Transverse colon (tissue), 4 donors: ENCODE measurements around the gene RIN3. TPM values are rescaled to one million over a fixed set of nuclear protein-coding genes. Genes with fewer than 3 reads are reported as not detected.

Source experiments
- DNase-seq: peaks from one replicate; pipeline ENCODE4 v3.0.0-alpha.2; 2019
- H3K27ac ChIP-seq, 4 donors: fragments of 200-600 bp; sonication (generic); 2 replicates each; pipeline ENCODE4 v1.5.1; 2016 to 2018; ENCODE audit warnings: inconsistent platforms in 4 of 4
- H3K27me3 ChIP-seq: fragments of 200-600 bp; sonication (generic); 2 replicates; pipeline ENCODE4 v1.5.1; 2017; ENCODE audit warnings: inconsistent platforms
- H3K36me3 ChIP-seq, 4 donors: fragments of 200-600 bp; sonication (generic); 2 replicates each; pipeline ENCODE4 v1.5.1; 2017 to 2019; ENCODE audit warnings: inconsistent platforms in 4 of 4
- H3K4me1 ChIP-seq, 4 donors: fragments of 200-600 bp; sonication (generic); 2 replicates each; pipeline ENCODE4 v1.5.1; 2017 to 2020; ENCODE audit warnings: inconsistent platforms in 4 of 4
- H3K4me3 ChIP-seq, 4 donors: fragments of 200-600 bp; sonication (generic); 1 replicate in 1 of 4; 2 replicates in 3 of 4; pipeline versions ENCODE4 v1.5.1 to v1.6.1; 2017 to 2019; ENCODE audit warnings: inconsistent platforms in 4 of 4
- H3K9me3 ChIP-seq, 2 donors: fragments of 200-600 bp; sonication (generic); 2 replicates each; pipeline ENCODE4 v1.5.1; 2017 to 2019; ENCODE audit warnings: inconsistent platforms in 2 of 2
- EP300 ChIP-seq: sonication (generic); formaldehyde crosslinking; IDR thresholded peaks from one replicate; pipeline ENCODE4 v1.6.1; 2017; ENCODE audit warnings: antibody characterized with exemption, low read depth
- POLR2A ChIP-seq: fragments of 450-650 bp; IDR thresholded peaks from one replicate; pipeline ENCODE4 v1.6.1; 2016; ENCODE audit warnings: antibody characterized with exemption, mild to moderate bottlenecking, moderate library complexity
- POLR2AphosphoS5 ChIP-seq, 3 donors: sonication (generic); formaldehyde crosslinking; IDR thresholded peaks; one replicate each; pipeline ENCODE4 v1.6.1; 2016; ENCODE audit warnings: antibody characterized with exemption in 3 of 3
- WGBS, 2 donors: methylation state at CpG; one replicate each; pipeline ENCODE4 v1.1.5; 2018; ENCODE audit warnings: low coverage in 1 of 2; 5-methylcytosine and 5-hydroxymethylcytosine counted together
- in situ Hi-C, 4 donors: fragments of 200-750 bp; cut with MboI; loops; one replicate each; pipeline versions ENCODE4 v1.15.0 to v1.15.1; 2017; ENCODE audit warnings: low sequenced_read_pairs in 3 of 4, low pct_ligation_motif_present in 1 of 4, low pct_unique_long_range_greater_than_20kb in 1 of 4
- intact Hi-C: fragments of 100-400 bp; cut with DNase I; formaldehyde crosslinking; loops from one replicate; pipeline ENCODE4 v1.15.1; 2023; ENCODE audit warnings: low total_unique reads
- total RNA-seq, 4 donors: library from RNA; depleted of rRNA; stranded (reverse); fragments of >200 nt; gene quantifications; one replicate each; pipeline ENCODE4 v1.1.0, GENCODE V29; 2016
- TF ChIP-seq, protein P1 (sequence below), 5 experiments: fragments of 200-600 bp in 3 of 5; fragments of 450-650 bp in 2 of 5; sonication (generic) in 3 of 5; IDR thresholded peaks; 1 replicate in 2 of 5; 2 replicates in 3 of 5; pipeline ENCODE4 v1.5.1; 2016 to 2017; ENCODE audit warnings: antibody characterized with exemption in 5 of 5, inconsistent platforms in 3 of 5, mild to moderate bottlenecking in 2 of 5, moderate library complexity in 1 of 5

RIN3 gene
- total RNA-seq, 4 donors from 2014 or later, result 16.2 to 24.3 (median 20.7) TPM

- Histone ChIP-seq H3K36me3 (peaks cover 0 to 14% (median 0%) of the 10 kb centered on the region in 4 donors), H3K27ac (no peak overlapping the region), H3K4me1 (peaks cover 17 to 38% (median 31%) of the 10 kb centered on the region in 4 donors), H3K27me3 (no peaks in the 10 kb centered on the region), H3K4me3 (no peak overlapping the region), H3K9me3 (no peaks in the 10 kb centered on the region)
- 79 to 85% methylated on average over 6 to 7 of the region's 7 CpGs for WGBS, 2 donors
- TF ChIP-seq POLR2A (no peak), EP300 (no peak), POLR2AphosphoS5 (IDR thresholded peaks at IDR 0.05) (no peak)
- TF ChIP-seq, protein P1, sequence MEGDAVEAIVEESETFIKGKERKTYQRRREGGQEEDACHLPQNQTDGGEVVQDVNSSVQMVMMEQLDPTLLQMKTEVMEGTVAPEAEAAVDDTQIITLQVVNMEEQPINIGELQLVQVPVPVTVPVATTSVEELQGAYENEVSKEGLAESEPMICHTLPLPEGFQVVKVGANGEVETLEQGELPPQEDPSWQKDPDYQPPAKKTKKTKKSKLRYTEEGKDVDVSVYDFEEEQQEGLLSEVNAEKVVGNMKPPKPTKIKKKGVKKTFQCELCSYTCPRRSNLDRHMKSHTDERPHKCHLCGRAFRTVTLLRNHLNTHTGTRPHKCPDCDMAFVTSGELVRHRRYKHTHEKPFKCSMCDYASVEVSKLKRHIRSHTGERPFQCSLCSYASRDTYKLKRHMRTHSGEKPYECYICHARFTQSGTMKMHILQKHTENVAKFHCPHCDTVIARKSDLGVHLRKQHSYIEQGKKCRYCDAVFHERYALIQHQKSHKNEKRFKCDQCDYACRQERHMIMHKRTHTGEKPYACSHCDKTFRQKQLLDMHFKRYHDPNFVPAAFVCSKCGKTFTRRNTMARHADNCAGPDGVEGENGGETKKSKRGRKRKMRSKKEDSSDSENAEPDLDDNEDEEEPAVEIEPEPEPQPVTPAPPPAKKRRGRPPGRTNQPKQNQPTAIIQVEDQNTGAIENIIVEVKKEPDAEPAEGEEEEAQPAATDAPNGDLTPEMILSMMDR (IDR thresholded peaks at IDR 0.05), result no peak
- intact Hi-C loops, result no loop called here
- in situ Hi-C loops, result no loop called here
- no peak for DNase-seq
These were observed 61.6 kb downstream of the RIN3 start for GRCh38 chr14:92575061-92575747.

GRCh38 chr14:92575748-92576303 lies 62.2 kb downstream of the RIN3 start:
- no peak overlapping the region for H3K27ac ChIP-seq
- H3K27me3 ChIP-seq, result no peaks in the 10 kb centered on the region
- TF ChIP-seq POLR2AphosphoS5 (IDR thresholded peaks at IDR 0.05) (no peak), EP300 (no peak), POLR2A (no peak)
- TF ChIP-seq, protein P1 (IDR thresholded peaks at IDR 0.05), result no peak
- H3K9me3 ChIP-seq, result no peaks in the 10 kb centered on the region
- in situ Hi-C loops (no loop called here), intact Hi-C loops (no loop called here)
- WGBS, 2 donors, result 94% methylated on average over 7 of the region's 7 CpGs; no CpG with 5 or more reads in 1 of the 2 donors
- peaks cover 12 to 32% (median 25%) of the 10 kb centered on the region in 4 donors for H3K4me1 ChIP-seq
- peaks cover 0 to 14% (median 0%) of the 10 kb centered on the region in 4 donors for H3K36me3 ChIP-seq
- no peak overlapping the region for H3K4me3 ChIP-seq
- DNase-seq, result no peak

DNA sequence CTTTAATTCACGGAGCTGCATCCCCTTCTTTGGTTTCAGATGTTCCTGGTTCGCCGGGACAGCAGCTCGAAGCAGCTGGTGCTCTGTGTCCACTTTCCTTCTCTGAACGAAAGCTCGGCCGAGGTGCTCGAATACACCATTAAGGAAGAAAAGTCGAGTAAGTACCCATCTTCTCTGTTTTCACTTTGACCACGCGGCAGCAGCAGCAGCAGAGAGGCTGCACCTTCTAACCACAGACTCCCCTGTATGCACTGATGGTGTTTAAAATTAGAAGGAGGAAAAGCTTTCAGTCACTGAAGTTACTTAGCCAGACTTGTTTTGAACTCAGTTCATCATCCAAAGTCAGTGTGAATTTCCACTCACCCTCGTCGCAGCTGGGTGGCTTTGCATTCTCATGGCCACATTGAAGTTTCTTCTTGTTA lies 63.8 kb downstream of the RIN3 start:
- peaks cover 0 to 14% (median 0%) of the 10 kb centered on the region in 4 donors for H3K36me3 ChIP-seq
- H3K4me1 ChIP-seq, result peaks cover 0 to 17% (median 11%) of the 10 kb centered on the region in 4 donors
- peak overlapping the region in 1 of 4 donors; percentile 10 for H3K27ac ChIP-seq
- WGBS, 2 donors, result 66 to 67% methylated on average over 2 to 13 of the region's 13 CpGs
- no peaks in the 10 kb centered on the region for H3K27me3 ChIP-seq
- no peak for DNase-seq
- TF ChIP-seq POLR2A, result no peak
- TF ChIP-seq EP300, result no peak
- TF ChIP-seq, protein P1 (IDR thresholded peaks at IDR 0.05), result no peak
- no peak for TF ChIP-seq POLR2AphosphoS5 (IDR thresholded peaks at IDR 0.05)
- no peaks in the 10 kb centered on the region for H3K9me3 ChIP-seq
- no peak overlapping the region for H3K4me3 ChIP-seq
- in situ Hi-C loops (no loop called here), intact Hi-C loops (no loop called here)

DNA sequence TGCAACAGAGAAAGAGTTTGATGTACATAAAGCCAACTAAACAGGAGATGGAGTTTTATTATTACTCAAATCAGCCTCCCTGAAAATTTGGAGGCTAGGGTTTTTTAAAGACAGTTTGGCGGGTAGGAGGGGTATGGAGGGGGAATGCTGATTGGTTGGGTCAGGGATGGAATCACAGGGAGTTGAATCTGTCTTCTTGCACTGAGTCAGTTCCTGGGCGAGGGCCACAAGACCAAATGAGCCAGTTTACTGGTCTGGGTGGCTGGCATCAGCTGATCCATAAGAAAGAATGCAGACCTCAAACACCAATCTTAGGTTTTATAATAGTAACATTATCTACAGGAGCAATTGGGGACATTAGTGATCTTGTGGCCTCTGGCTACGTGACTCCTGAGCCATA lies 64.9 kb downstream of the RIN3 start:
- 87 to 90% methylated on average over 2 to 3 of the region's 3 CpGs for WGBS, 2 donors
- Histone ChIP-seq H3K27me3 (no peaks in the 10 kb centered on the region), H3K4me3 (no peak overlapping the region), H3K9me3 (no peaks in the 10 kb centered on the region), H3K27ac (peak overlapping the region in 1 of 4 donors; percentile 9), H3K36me3 (peaks cover 0 to 14% (median 0%) of the 10 kb centered on the region in 4 donors), H3K4me1 (peaks cover 0 to 12% (median 9%) of the 10 kb centered on the region in 4 donors)
- in situ Hi-C loops, result no loop called here
- TF ChIP-seq, protein P1 (IDR thresholded peaks at IDR 0.05), result no peak
- TF ChIP-seq EP300 (no peak), POLR2A (no peak), POLR2AphosphoS5 (IDR thresholded peaks at IDR 0.05) (no peak)
- no peak for DNase-seq
- intact Hi-C loops, result no loop called here
